Measurements from ENCODE around the gene AJM1. TPM values are rescaled to one million over a fixed set of nuclear protein-coding genes. Genes with fewer than 3 reads are reported as not detected.

Gene AJM1
- total and polyA plus RNA-seq, 2 donors (not counting 1 experiment from before 2014, with no cell fraction given): 1.7 to 2.9 TPM

DNA sequence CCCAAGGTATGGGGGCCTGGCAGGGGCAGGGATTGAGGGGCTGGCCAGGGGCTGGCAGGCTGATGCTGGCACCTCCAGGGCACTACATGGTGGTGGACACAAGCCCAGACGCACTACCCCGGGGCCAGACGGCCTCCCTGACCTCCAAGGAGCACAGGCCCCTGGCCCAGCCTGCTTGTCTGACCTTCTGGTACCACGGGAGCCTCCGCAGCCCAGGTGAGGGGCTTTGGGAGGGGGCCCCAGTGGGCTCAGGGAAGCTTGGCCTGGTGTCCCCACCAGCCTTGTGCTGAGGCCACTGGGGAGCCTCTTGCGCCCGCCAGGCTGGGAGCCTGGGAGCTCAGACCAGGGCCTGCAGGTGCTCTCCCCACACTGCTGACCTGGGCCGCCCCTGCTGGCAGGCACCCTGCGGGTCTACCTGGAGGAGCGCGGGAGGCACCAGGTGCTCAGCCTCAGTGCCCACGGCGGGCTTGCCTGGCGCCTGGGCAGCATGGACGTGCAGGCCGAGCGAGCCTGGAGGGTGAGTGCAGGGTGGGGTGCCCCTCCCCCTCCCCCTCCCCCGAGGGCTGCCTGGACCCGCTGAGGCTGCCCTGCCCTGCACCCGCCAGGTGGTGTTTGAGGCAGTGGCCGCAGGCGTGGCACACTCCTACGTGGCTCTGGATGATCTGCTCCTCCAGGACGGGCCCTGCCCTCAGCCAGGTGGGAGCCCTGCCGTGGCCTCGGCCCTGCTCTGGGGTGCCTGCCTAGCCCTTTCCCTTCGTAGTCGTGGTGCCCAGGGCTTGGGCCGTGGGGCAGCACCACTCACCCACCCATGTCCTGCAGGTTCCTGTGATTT, 15.5 kb downstream of the AJM1 start:
- Mint-ChIP-seq H3K4me3 (no peak overlapping the region), H3K4me1 (peaks cover 4% of the 10 kb centered on the region), H3K27ac (no peak overlapping the region), H3K9me3 (ENCODE audit: insufficient read depth) (no peaks in the 10 kb centered on the region), H3K27me3 (no peaks in the 10 kb centered on the region)
- no peaks in the 10 kb centered on the region for H3K27me3 ChIP-seq (replicated peaks in 1 of 4; ENCODE audit: control extremely low read depth in 1 of 4, control insufficient read depth in 3 of 4, insufficient read depth in 4 of 4, low read length in 3 of 4)
- peaks cover 0 to 22% of the 10 kb centered on the region in 2 experiments for H3K36me3 ChIP-seq (replicated peaks in 1 of 2; ENCODE audit: control extremely low read depth in 1 of 2, control insufficient read depth in 1 of 2, extremely low read depth in 1 of 2, insufficient read depth in 2 of 2, low read length in 1 of 2)
- no peak overlapping the region for H3K4me2 ChIP-seq (replicated peaks; ENCODE audit: low read depth, low read length, poor library complexity, severe bottlenecking)
- H4K20me1 ChIP-seq (ENCODE audit: control insufficient read depth, insufficient read depth, low read length, poor library complexity, severe bottlenecking): peaks cover 11% of the 10 kb centered on the region
- H3K79me2 ChIP-seq (ENCODE audit: control insufficient read depth, insufficient read depth, low read length): no peaks in the 10 kb centered on the region
- no peak overlapping the region for H2AFZ ChIP-seq (ENCODE audit: insufficient read depth, low read depth, low read length, poor library complexity, severe bottlenecking)
- 93% methylated on average over 16 of the region's 29 CpGs for WGBS (ENCODE audit: insufficient coverage)
- TF ChIP-seq EZH2 (IDR thresholded peaks at IDR 0.05; ENCODE audit: borderline replicate concordance, insufficient read depth, low read depth, low read length, poor library complexity, severe bottlenecking): no peak
- TF ChIP-seq, protein P1, sequence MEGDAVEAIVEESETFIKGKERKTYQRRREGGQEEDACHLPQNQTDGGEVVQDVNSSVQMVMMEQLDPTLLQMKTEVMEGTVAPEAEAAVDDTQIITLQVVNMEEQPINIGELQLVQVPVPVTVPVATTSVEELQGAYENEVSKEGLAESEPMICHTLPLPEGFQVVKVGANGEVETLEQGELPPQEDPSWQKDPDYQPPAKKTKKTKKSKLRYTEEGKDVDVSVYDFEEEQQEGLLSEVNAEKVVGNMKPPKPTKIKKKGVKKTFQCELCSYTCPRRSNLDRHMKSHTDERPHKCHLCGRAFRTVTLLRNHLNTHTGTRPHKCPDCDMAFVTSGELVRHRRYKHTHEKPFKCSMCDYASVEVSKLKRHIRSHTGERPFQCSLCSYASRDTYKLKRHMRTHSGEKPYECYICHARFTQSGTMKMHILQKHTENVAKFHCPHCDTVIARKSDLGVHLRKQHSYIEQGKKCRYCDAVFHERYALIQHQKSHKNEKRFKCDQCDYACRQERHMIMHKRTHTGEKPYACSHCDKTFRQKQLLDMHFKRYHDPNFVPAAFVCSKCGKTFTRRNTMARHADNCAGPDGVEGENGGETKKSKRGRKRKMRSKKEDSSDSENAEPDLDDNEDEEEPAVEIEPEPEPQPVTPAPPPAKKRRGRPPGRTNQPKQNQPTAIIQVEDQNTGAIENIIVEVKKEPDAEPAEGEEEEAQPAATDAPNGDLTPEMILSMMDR (IDR thresholded peaks at IDR 0.05): no peak
- no peak overlapping the region for H3K27ac ChIP-seq (ENCODE audit: low read length in 2 of 2)
- intact Hi-C loops (cut with micrococcal nuclease): no loop called here
- DNase-seq (peak; percentile 14), ATAC-seq (ENCODE audit: low read depth) (no peak)
- no peaks in the 10 kb centered on the region for H3K9me3 ChIP-seq (ENCODE audit: control extremely low read depth in 1 of 3, control insufficient read depth in 2 of 3, insufficient read depth in 1 of 3, low read length in 2 of 3)
- peaks cover 0 to 5% of the 10 kb centered on the region in 2 donors for H3K4me1 ChIP-seq (ENCODE audit: control insufficient read depth in 2 of 2, insufficient read depth in 2 of 2, low read length in 2 of 2)
- no peak overlapping the region for H3K9ac ChIP-seq (ENCODE audit: low read length)
- H3K4me3 ChIP-seq (ENCODE audit: control extremely low read depth in 1 of 5, extremely low read depth in 1 of 5, insufficient read depth in 1 of 5, low read depth in 2 of 5, low read length in 4 of 5): no peak overlapping the region
- CTCF ChIA-PET: no interaction called here
- POLR2A ChIA-PET: no interaction called here

GRCh38 chr9:136858452-136858843, 16.2 kb downstream of the AJM1 start:
- Histone ChIP-seq H3K79me2 (ENCODE audit: control insufficient read depth, insufficient read depth, low read length) (peaks cover 6% of the 10 kb centered on the region), H3K36me3 (replicated peaks in 1 of 2; ENCODE audit: control extremely low read depth in 1 of 2, control insufficient read depth in 1 of 2, extremely low read depth in 1 of 2, insufficient read depth in 2 of 2, low read length in 1 of 2) (peaks cover 0 to 29% of the 10 kb centered on the region in 2 experiments), H3K9ac (ENCODE audit: low read length) (no peak overlapping the region), H3K27ac (ENCODE audit: low read length in 2 of 2) (no peak overlapping the region), H3K27me3 (replicated peaks in 1 of 4; ENCODE audit: control extremely low read depth in 1 of 4, control insufficient read depth in 3 of 4, insufficient read depth in 4 of 4, low read length in 3 of 4) (no peaks in the 10 kb centered on the region), H3K4me3 (ENCODE audit: control extremely low read depth in 1 of 5, extremely low read depth in 1 of 5, insufficient read depth in 1 of 5, low read depth in 2 of 5, low read length in 4 of 5) (no peak overlapping the region), H4K20me1 (ENCODE audit: control insufficient read depth, insufficient read depth, low read length, poor library complexity, severe bottlenecking) (peaks cover 15% of the 10 kb centered on the region), H3K4me2 (replicated peaks; ENCODE audit: low read depth, low read length, poor library complexity, severe bottlenecking) (no peak overlapping the region), H2AFZ (ENCODE audit: insufficient read depth, low read depth, low read length, poor library complexity, severe bottlenecking) (no peak overlapping the region), H3K4me1 (ENCODE audit: control insufficient read depth in 2 of 2, insufficient read depth in 2 of 2, low read length in 2 of 2) (peaks cover 0 to 5% of the 10 kb centered on the region in 2 donors), H3K9me3 (ENCODE audit: control extremely low read depth in 1 of 3, control insufficient read depth in 2 of 3, insufficient read depth in 1 of 3, low read length in 2 of 3) (no peaks in the 10 kb centered on the region)
- no peak for DNase-seq
- intact Hi-C loops (cut with micrococcal nuclease): no loop called here
- TF ChIP-seq EZH2 (IDR thresholded peaks at IDR 0.05; ENCODE audit: borderline replicate concordance, insufficient read depth, low read depth, low read length, poor library complexity, severe bottlenecking): no peak
- TF ChIP-seq, protein P1 (IDR thresholded peaks at IDR 0.05): no peak
- ChIA-PET POLR2A (no interaction called here), CTCF (no interaction called here)
- Mint-ChIP-seq H3K4me1 (peaks cover 4% of the 10 kb centered on the region), H3K27ac (no peak overlapping the region), H3K27me3 (no peaks in the 10 kb centered on the region), H3K9me3 (ENCODE audit: insufficient read depth) (no peaks in the 10 kb centered on the region), H3K4me3 (no peak overlapping the region)
- 94% methylated on average over 15 of the region's 15 CpGs for WGBS (ENCODE audit: insufficient coverage)
- ATAC-seq (ENCODE audit: low read depth): no peak
